Fibroblast of lung (primary cell): ENCODE measurements around the gene KRT40.

Experiments used
- CTCF ChIP-seq, 2 donors: IDR thresholded peaks in 1 of 2; conservative IDR thresholded peaks in 1 of 2; 1 replicate in 1 of 2; 2 replicates in 1 of 2; pipeline ENCODE4 v1.5.1; 2011 to 2012; ENCODE audit warnings: low read length in 2 of 2, control low read depth in 1 of 2, inconsistent platforms in 1 of 2, low read depth in 1 of 2, mild to moderate bottlenecking in 1 of 2
- EZH2 ChIP-seq: IDR thresholded peaks from 2 replicates; pipeline ENCODE4 v1.5.1; 2012; ENCODE audit warnings: low read length, control low read depth, mild to moderate bottlenecking; ENCODE audit errors: missing control alignments

GRCh38 chr17:41010441-41010840 lies 26.3 kb upstream of the KRT40 start:
- TF ChIP-seq CTCF (conservative IDR thresholded peaks at IDR 0.05 in 1 of 2, IDR thresholded peaks at IDR 0.05 in 1 of 2; ENCODE audit: low read depth in 1 of 2, low read length in 2 of 2) (no peak), EZH2 (no peak)
